ENCODE results near the gene TMEM219. TPM values are rescaled to one million over a fixed set of nuclear protein-coding genes. Genes with fewer than 3 reads are reported as not detected.
"Not testable (repeated sequence)": the region's sequence is repeated elsewhere in the genome, so short reads cannot be mapped to it uniquely, and the experiment has no call there.

The TMEM219 gene
- total RNA-seq, 1 experiment from 2014 or later: 92.1 TPM

GRCh38 chr16:30016555-30017276 lies 54.8 kb downstream of the TMEM219 start:
- intact Hi-C loops (cut with micrococcal nuclease; ENCODE audit: unreplicated experiment): no loop called here
- CTCF ChIA-PET: interaction anchor here (0.6 kb wide), 1 partner anchor 1708 kb away, joined by 6 read pairs; no protein-coding TSS in a partner anchor
- Mint-ChIP-seq H3K4me1 (ENCODE audit: low read depth, unreplicated experiment) (peaks cover 14% of the 10 kb centered on the region), H3K36me3 (ENCODE audit: insufficient read depth, unreplicated experiment) (peaks cover 14% of the 10 kb centered on the region), H3K27ac (ENCODE audit: unreplicated experiment) (no peak overlapping the region), H3K4me3 (ENCODE audit: low read depth, unreplicated experiment) (no peak overlapping the region), H3K9me3 (ENCODE audit: low read depth, unreplicated experiment) (no peaks in the 10 kb centered on the region), H3K27me3 (ENCODE audit: unreplicated experiment) (peaks cover 7% of the 10 kb centered on the region)
- TF ChIP-seq, protein P1, sequence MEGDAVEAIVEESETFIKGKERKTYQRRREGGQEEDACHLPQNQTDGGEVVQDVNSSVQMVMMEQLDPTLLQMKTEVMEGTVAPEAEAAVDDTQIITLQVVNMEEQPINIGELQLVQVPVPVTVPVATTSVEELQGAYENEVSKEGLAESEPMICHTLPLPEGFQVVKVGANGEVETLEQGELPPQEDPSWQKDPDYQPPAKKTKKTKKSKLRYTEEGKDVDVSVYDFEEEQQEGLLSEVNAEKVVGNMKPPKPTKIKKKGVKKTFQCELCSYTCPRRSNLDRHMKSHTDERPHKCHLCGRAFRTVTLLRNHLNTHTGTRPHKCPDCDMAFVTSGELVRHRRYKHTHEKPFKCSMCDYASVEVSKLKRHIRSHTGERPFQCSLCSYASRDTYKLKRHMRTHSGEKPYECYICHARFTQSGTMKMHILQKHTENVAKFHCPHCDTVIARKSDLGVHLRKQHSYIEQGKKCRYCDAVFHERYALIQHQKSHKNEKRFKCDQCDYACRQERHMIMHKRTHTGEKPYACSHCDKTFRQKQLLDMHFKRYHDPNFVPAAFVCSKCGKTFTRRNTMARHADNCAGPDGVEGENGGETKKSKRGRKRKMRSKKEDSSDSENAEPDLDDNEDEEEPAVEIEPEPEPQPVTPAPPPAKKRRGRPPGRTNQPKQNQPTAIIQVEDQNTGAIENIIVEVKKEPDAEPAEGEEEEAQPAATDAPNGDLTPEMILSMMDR (IDR thresholded peaks at IDR 0.05; ENCODE audit: unreplicated experiment): no peak
- DNase-seq: no peak
- BruUV-seq (replicated peaks): no TSS peak

- BruUV-seq (replicated peaks): no TSS peak
- no peak overlapping the region for H3K4me3 Mint-ChIP-seq (ENCODE audit: low read depth, unreplicated experiment)
- CTCF ChIA-PET: interaction anchor here (0.6 kb wide), 1 partner anchor 1708 kb away, joined by 6 read pairs; no protein-coding TSS in a partner anchor
Measured at GRCh38 chr16:30017277-30017656, 55.4 kb downstream of the TMEM219 start.

DNA sequence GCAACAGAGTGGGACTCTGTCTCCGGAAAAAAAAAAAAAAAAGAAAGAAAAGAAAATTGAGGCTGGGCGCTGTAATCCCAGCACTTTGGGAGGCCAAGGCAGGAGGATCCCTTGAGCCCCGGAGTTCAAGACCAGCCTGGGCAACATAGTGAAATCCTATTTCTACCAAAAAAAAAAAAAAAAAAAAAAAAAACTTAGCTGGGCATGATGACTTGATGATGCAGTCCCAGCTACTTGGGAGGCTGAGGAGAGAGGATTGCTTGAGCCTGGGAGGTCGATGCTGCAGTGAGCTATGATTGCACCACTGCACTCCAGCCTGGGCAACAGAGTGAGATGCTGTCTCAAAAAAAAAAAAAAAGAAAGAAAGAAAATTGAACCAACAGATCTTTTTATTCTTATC lies 56.1 kb downstream of the TMEM219 start:
- H3K27ac Mint-ChIP-seq (ENCODE audit: unreplicated experiment); H3K27me3 Mint-ChIP-seq (ENCODE audit: unreplicated experiment); BruUV-seq (replicated peaks); H3K36me3 Mint-ChIP-seq (ENCODE audit: insufficient read depth, unreplicated experiment); intact Hi-C loops (cut with micrococcal nuclease; ENCODE audit: unreplicated experiment); H3K4me1 Mint-ChIP-seq (ENCODE audit: low read depth, unreplicated experiment); DNase-seq; H3K9me3 Mint-ChIP-seq (ENCODE audit: low read depth, unreplicated experiment); H3K4me3 Mint-ChIP-seq (ENCODE audit: low read depth, unreplicated experiment): not testable (repeated sequence)
- CTCF ChIA-PET: interaction anchor here (0.6 to 0.7 kb wide), 3 partner anchors 58 to 1032 kb away, joined by 3 to 4 read pairs (median 3); no protein-coding TSS in a partner anchor

More at GRCh38 chr16:30017277-30017656, 55.4 kb downstream of the TMEM219 start:
- TF ChIP-seq, protein P1 (IDR thresholded peaks at IDR 0.05; ENCODE audit: unreplicated experiment): no peak
- H3K27me3 Mint-ChIP-seq (ENCODE audit: unreplicated experiment): peaks cover 2% of the 10 kb centered on the region
- no peak overlapping the region for H3K27ac Mint-ChIP-seq (ENCODE audit: unreplicated experiment)
- H3K4me1 Mint-ChIP-seq (ENCODE audit: low read depth, unreplicated experiment): peaks cover 9% of the 10 kb centered on the region
- peaks cover 9% of the 10 kb centered on the region for H3K36me3 Mint-ChIP-seq (ENCODE audit: insufficient read depth, unreplicated experiment)
- DNase-seq: no peak
- H3K9me3 Mint-ChIP-seq (ENCODE audit: low read depth, unreplicated experiment): no peaks in the 10 kb centered on the region
- intact Hi-C loops (cut with micrococcal nuclease; ENCODE audit: unreplicated experiment): no loop called here

DNA sequence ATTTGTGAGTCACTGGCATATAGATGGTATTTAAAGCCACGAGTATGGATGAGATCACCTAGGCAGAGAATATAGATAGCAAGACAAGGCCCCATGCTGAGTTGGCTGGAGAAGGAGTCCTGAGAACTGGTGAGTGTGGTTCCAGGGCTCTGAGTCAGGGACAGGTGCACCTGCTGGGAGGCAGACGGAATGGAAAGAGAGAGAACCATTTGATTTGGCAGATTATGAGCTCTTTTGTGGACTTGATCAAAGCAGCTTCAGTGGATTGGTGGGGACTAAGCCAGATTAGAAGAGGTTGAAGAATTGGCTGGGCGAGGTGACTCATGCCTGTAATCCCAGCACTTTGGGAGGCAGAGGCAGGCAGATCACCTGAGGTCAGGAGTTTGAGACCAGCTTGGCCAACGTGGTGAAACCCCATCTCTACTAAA lies 56.9 kb downstream of the TMEM219 start:
- Mint-ChIP-seq H3K27ac (ENCODE audit: unreplicated experiment) (no peak overlapping the region), H3K4me3 (ENCODE audit: low read depth, unreplicated experiment) (no peak overlapping the region)
- CTCF ChIA-PET: interaction anchor here (1.2 kb wide), 1 partner anchor 13 kb away, joined by 3 read pairs; no protein-coding TSS in a partner anchor

More for the DNA sequence above, 56.9 kb downstream of the TMEM219 start:
- peaks cover 3% of the 10 kb centered on the region for H3K27me3 Mint-ChIP-seq (ENCODE audit: unreplicated experiment)
- H3K9me3 Mint-ChIP-seq (ENCODE audit: low read depth, unreplicated experiment): no peaks in the 10 kb centered on the region
- H3K36me3 Mint-ChIP-seq (ENCODE audit: insufficient read depth, unreplicated experiment): peaks cover 9% of the 10 kb centered on the region
- TF ChIP-seq, protein P1 (IDR thresholded peaks at IDR 0.05; ENCODE audit: unreplicated experiment): no peak
- no peak for DNase-seq
- intact Hi-C loops (cut with micrococcal nuclease; ENCODE audit: unreplicated experiment): no loop called here
- peaks cover 9% of the 10 kb centered on the region for H3K4me1 Mint-ChIP-seq (ENCODE audit: low read depth, unreplicated experiment)
- BruUV-seq (replicated peaks): no TSS peak

Other genes starting within 250 kb of the TMEM219 start
- not detected in 2 replicates for gene C16orf54, start 216.1 kb upstream of the TMEM219 start, total RNA-seq (2022)
- gene ZG16, start 183.8 kb upstream of the TMEM219 start, total RNA-seq (2022): not detected in 2 replicates
- 130 and 134 TPM in 2 replicates for gene KIF22, start 171.3 kb upstream of the TMEM219 start, total RNA-seq (2022)
- 230 and 257 TPM in 2 replicates for gene MAZ, start 155.6 kb upstream of the TMEM219 start, total RNA-seq (2022)
- gene PRRT2, start 149.9 kb upstream of the TMEM219 start, total RNA-seq (2022): 0.78 and 1.8 TPM in 2 replicates
- 30.4 and 32.0 TPM in 2 replicates for gene PAGR1, start 145.9 kb upstream of the TMEM219 start, total RNA-seq (2022)
- gene MVP, start 141.6 kb upstream of the TMEM219 start, total RNA-seq (2022): 164 and 215 TPM in 2 replicates
- gene CDIPT, start 98.9 kb upstream of the TMEM219 start, total RNA-seq (2022): 62.7 and 64.1 TPM in 2 replicates
- 68.9 and 92.1 TPM in 2 replicates for gene SEZ6L2, start 62.5 kb upstream of the TMEM219 start, total RNA-seq (2022)
- 54.1 and 64.1 TPM in 2 replicates for gene ASPHD1, start 61.6 kb upstream of the TMEM219 start, total RNA-seq (2022)
- 52.8 and 55.8 TPM in 2 replicates for gene KCTD13, start 35.9 kb upstream of the TMEM219 start, total RNA-seq (2022)
- gene TAOK2, start 11.8 kb downstream of the TMEM219 start, total RNA-seq (2022): 75.9 and 76.2 TPM in 2 replicates
- 26.3 and 28.5 TPM in 2 replicates for gene HIRIP3, start 33.5 kb downstream of the TMEM219 start, total RNA-seq (2022)
- gene INO80E, start 34.2 kb downstream of the TMEM219 start, total RNA-seq (2022): 107 TPM in 2 replicates
- 18.0 and 19.9 TPM in 2 replicates for gene DOC2A, start 48.9 kb downstream of the TMEM219 start, total RNA-seq (2022)
- gene C16orf92, start 61.1 kb downstream of the TMEM219 start, total RNA-seq (2022): not detected in 2 replicates
- 0.90 and 1.5 TPM in 2 replicates for gene TLCD3B, start 69.2 kb downstream of the TMEM219 start, total RNA-seq (2022)
- 1,549 and 1,562 TPM in 2 replicates for gene ALDOA, start 103.7 kb downstream of the TMEM219 start, total RNA-seq (2022)
- gene PPP4C, start 113.9 kb downstream of the TMEM219 start, total RNA-seq (2022): 184 and 187 TPM in 2 replicates
- gene TBX6, start 129.8 kb downstream of the TMEM219 start, total RNA-seq (2022): 3.6 and 4.7 TPM in 2 replicates
- 21.1 and 28.0 TPM in 2 replicates for gene YPEL3, start 134.1 kb downstream of the TMEM219 start, total RNA-seq (2022)
- gene GDPD3, start 151.5 kb downstream of the TMEM219 start, total RNA-seq (2022): 7.8 and 9.4 TPM in 2 replicates
- 69.9 and 82.1 TPM in 2 replicates for gene MAPK3, start 161.1 kb downstream of the TMEM219 start, total RNA-seq (2022)
- 11.1 and 12.9 TPM in 2 replicates for gene CORO1A, start 221.5 kb downstream of the TMEM219 start, total RNA-seq (2022)
- gene BOLA2B, start 231.6 kb downstream of the TMEM219 start, total RNA-seq (2022): 166 and 171 TPM in 2 replicates
- 45.0 and 71.1 TPM in 2 replicates for gene SLX1A, start 231.8 kb downstream of the TMEM219 start, total RNA-seq (2022)
- gene SULT1A3, start 237.2 kb downstream of the TMEM219 start, total RNA-seq (2022): 39.5 and 46.4 TPM in 2 replicates